MM.1S (cell line): ENCODE data around the gene CACHD1.

Experiments
- DNase-seq: peaks from one replicate; pipeline ENCODE4 v3.0.0-alpha.2; 2015
- H2AFZ ChIP-seq: fragments of 300-600 bp; sonication (generic); 2 replicates; pipeline ENCODE4 v1.6.0; 2016; ENCODE audit warnings: antibody characterized with exemption, low read length
- H3F3A ChIP-seq: fragments of 300-600 bp; sonication (generic); 2 replicates; pipeline ENCODE4 v1.6.1; 2016; ENCODE audit warnings: mild to moderate bottlenecking, antibody characterized with exemption, low read length, moderate library complexity, mixed read lengths; ENCODE audit not compliant: insufficient read depth
- H3K27ac ChIP-seq: fragments of 300-600 bp; sonication (generic); 2 replicates; pipeline ENCODE4 v1.5.1; 2016; ENCODE audit warnings: mild to moderate bottlenecking, low read length
- H3K27me3 ChIP-seq: fragments of 300-600 bp; sonication (generic); replicated peaks from 2 replicates; pipeline ENCODE4 v1.6.0; 2016; ENCODE audit warnings: low read length; ENCODE audit not compliant: insufficient read depth
- H3K36me3 ChIP-seq: fragments of 300-600 bp; sonication (generic); replicated peaks from 2 replicates; pipeline ENCODE4 v1.6.1; 2016; ENCODE audit warnings: mild to moderate bottlenecking, low read length, mixed read lengths; ENCODE audit not compliant: insufficient read depth
- H3K4me1 ChIP-seq: fragments of 300-600 bp; sonication (generic); 2 replicates; pipeline ENCODE4 v1.6.1; 2016; ENCODE audit warnings: low read length, mixed read lengths
- H3K4me2 ChIP-seq: fragments of 300-600 bp; sonication (generic); 2 replicates; pipeline ENCODE4 v1.6.0; 2016; ENCODE audit warnings: low read depth, low read length
- H3K4me3 ChIP-seq: fragments of 300-600 bp; sonication (generic); 2 replicates; pipeline ENCODE4 v1.5.1; 2016; ENCODE audit warnings: low read length, mixed read lengths
- H3K79me2 ChIP-seq: fragments of 300-600 bp; sonication (generic); 2 replicates; pipeline ENCODE4 v1.6.1; 2016; ENCODE audit warnings: mixed run types, low read length, mixed read lengths
- H3K9ac ChIP-seq: fragments of 300-600 bp; sonication (generic); 2 replicates; pipeline ENCODE4 v1.6.1; 2016; ENCODE audit warnings: low read length, mixed read lengths
- H3K9me2 ChIP-seq: fragments of 300-600 bp; sonication (generic); replicated peaks from 2 replicates; pipeline ENCODE4 v1.6.1; 2016; ENCODE audit warnings: mild to moderate bottlenecking, low read length, mixed read lengths; ENCODE audit not compliant: insufficient read depth
- H3K9me3 ChIP-seq: fragments of 300-600 bp; sonication (generic); replicated peaks from 2 replicates; pipeline ENCODE4 v1.6.1; 2016; ENCODE audit warnings: mild to moderate bottlenecking, low read length, mixed read lengths; ENCODE audit not compliant: insufficient read depth
- H4K20me1 ChIP-seq: fragments of 300-600 bp; sonication (generic); 2 replicates; pipeline ENCODE4 v1.6.1; 2016; ENCODE audit warnings: mild to moderate bottlenecking, low read length, moderate library complexity, mixed read lengths; ENCODE audit not compliant: insufficient read depth
- EZH2 ChIP-seq: fragments of 300-600 bp; sonication (generic); optimal IDR thresholded peaks from 2 replicates; pipeline ENCODE3; 2017; ENCODE audit warnings: low read depth, mild to moderate bottlenecking, antibody characterized with exemption, low read length, mixed read lengths
- EZH2phosphoT487 ChIP-seq: fragments of 300-600 bp; sonication (generic); IDR thresholded peaks from 2 replicates; pipeline ENCODE4 v1.6.1; 2018; ENCODE audit warnings: antibody characterized with exemption, low read length
- TF ChIP-seq, protein P1 (sequence below): fragments of 300-600 bp; sonication (generic); IDR thresholded peaks from 2 replicates; pipeline ENCODE4 v1.5.1; 2016; ENCODE audit warnings: antibody characterized with exemption, low read length, mixed read lengths

Gene CACHD1

GRCh38 chr1:64499011-64499410, 29.1 kb downstream of the CACHD1 start:
- H3K4me2 ChIP-seq, result no peak overlapping the region
- no peaks in the 10 kb centered on the region for H3K27me3 ChIP-seq
- TF ChIP-seq, protein P1, sequence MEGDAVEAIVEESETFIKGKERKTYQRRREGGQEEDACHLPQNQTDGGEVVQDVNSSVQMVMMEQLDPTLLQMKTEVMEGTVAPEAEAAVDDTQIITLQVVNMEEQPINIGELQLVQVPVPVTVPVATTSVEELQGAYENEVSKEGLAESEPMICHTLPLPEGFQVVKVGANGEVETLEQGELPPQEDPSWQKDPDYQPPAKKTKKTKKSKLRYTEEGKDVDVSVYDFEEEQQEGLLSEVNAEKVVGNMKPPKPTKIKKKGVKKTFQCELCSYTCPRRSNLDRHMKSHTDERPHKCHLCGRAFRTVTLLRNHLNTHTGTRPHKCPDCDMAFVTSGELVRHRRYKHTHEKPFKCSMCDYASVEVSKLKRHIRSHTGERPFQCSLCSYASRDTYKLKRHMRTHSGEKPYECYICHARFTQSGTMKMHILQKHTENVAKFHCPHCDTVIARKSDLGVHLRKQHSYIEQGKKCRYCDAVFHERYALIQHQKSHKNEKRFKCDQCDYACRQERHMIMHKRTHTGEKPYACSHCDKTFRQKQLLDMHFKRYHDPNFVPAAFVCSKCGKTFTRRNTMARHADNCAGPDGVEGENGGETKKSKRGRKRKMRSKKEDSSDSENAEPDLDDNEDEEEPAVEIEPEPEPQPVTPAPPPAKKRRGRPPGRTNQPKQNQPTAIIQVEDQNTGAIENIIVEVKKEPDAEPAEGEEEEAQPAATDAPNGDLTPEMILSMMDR, result no peak
- no peak for TF ChIP-seq EZH2phosphoT487
- no peak for TF ChIP-seq EZH2
- no peak overlapping the region for H2AFZ ChIP-seq
- H3F3A ChIP-seq, result no peaks in the 10 kb centered on the region; the same call in 1 of the 2 replicates
- no peak overlapping the region for H3K4me3 ChIP-seq
- no peaks in the 10 kb centered on the region for H3K36me3 ChIP-seq
- no peak overlapping the region for H3K9ac ChIP-seq
- no peaks in the 10 kb centered on the region for H3K9me2 ChIP-seq
- H3K4me1 ChIP-seq, result 0 out of 2 replicates have a peak, but pooled peaks cover 4% of the 10 kb centered on the region
- no peak overlapping the region for H3K27ac ChIP-seq
- DNase-seq, result no peak
- no peaks in the 10 kb centered on the region for H4K20me1 ChIP-seq
- no peaks in the 10 kb centered on the region for H3K9me3 ChIP-seq
- H3K79me2 ChIP-seq, result no peaks in the 10 kb centered on the region

GRCh38 chr1:64499966-64500365, 30.0 kb downstream of the CACHD1 start:
- DNase-seq, result no peak
- Histone ChIP-seq H2AFZ (no peak overlapping the region), H3K36me3 (no peaks in the 10 kb centered on the region), H3K4me2 (no peak overlapping the region), H3K27me3 (no peaks in the 10 kb centered on the region), H3K27ac (no peak overlapping the region), H3K79me2 (no peaks in the 10 kb centered on the region), H3K9me3 (no peaks in the 10 kb centered on the region), H3K9me2 (no peaks in the 10 kb centered on the region), H3K9ac (no peak overlapping the region), H3K4me3 (no peak overlapping the region), H4K20me1 (no peaks in the 10 kb centered on the region), H3K4me1 (peaks cover 2% of the 10 kb centered on the region; the same call in 1 of the 2 replicates), H3F3A (no peaks in the 10 kb centered on the region)
- TF ChIP-seq, protein P1, result no peak
- TF ChIP-seq EZH2phosphoT487, result no peak
- no peak for TF ChIP-seq EZH2

DNA sequence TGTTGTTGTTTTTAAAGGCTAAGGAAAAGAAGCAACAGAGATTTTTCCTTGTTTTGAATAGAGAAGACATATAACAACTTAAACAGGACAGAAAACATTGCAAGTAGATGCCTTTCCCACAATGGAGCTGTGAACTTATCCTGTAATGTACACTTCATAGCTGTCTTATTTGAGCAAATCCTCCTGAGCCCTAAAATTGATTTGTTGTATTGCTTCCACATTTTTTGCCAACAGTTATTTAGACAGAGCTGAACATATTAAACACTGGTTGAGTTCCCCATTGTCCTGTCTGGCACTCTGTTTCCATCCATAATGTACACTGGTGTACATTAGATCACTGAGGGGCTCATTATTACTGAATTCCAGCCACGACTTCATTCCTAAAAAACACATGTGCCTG, 32.2 kb downstream of the CACHD1 start:
- H3K36me3 ChIP-seq, result no peaks in the 10 kb centered on the region
- TF ChIP-seq, protein P1, result no peak
- TF ChIP-seq EZH2 (no peak), EZH2phosphoT487 (no peak)
- no peaks in the 10 kb centered on the region for H3K9me2 ChIP-seq
- no peak overlapping the region for H2AFZ ChIP-seq
- H3K9me3 ChIP-seq, result no peaks in the 10 kb centered on the region
- H4K20me1 ChIP-seq, result no peaks in the 10 kb centered on the region
- H3K27me3 ChIP-seq, result no peaks in the 10 kb centered on the region
- no peak overlapping the region for H3K4me3 ChIP-seq
- no peak for DNase-seq
- no peaks in the 10 kb centered on the region for H3F3A ChIP-seq
- H3K4me2 ChIP-seq, result no peak overlapping the region
- H3K79me2 ChIP-seq, result no peaks in the 10 kb centered on the region
- no peak overlapping the region for H3K27ac ChIP-seq
- no peaks in the 10 kb centered on the region; the same call in 1 of the 2 replicates for H3K4me1 ChIP-seq
- H3K9ac ChIP-seq, result no peak overlapping the region
